ENCODE measurements around the gene BMP2K.
"Not testable (repeated sequence)": the region's sequence is repeated elsewhere in the genome, so short reads cannot be mapped to it uniquely, and the experiment has no call there.

BMP2K gene

GRCh38 chr4:78809928-78810835, 34.0 kb downstream of the BMP2K start:
- DNase-seq (ENCODE audit: low read depth) = no peak
- H3K4me3 ChIP-seq (ENCODE audit: low read depth, low read length) = no peak overlapping the region
- TF ChIP-seq, protein P1, sequence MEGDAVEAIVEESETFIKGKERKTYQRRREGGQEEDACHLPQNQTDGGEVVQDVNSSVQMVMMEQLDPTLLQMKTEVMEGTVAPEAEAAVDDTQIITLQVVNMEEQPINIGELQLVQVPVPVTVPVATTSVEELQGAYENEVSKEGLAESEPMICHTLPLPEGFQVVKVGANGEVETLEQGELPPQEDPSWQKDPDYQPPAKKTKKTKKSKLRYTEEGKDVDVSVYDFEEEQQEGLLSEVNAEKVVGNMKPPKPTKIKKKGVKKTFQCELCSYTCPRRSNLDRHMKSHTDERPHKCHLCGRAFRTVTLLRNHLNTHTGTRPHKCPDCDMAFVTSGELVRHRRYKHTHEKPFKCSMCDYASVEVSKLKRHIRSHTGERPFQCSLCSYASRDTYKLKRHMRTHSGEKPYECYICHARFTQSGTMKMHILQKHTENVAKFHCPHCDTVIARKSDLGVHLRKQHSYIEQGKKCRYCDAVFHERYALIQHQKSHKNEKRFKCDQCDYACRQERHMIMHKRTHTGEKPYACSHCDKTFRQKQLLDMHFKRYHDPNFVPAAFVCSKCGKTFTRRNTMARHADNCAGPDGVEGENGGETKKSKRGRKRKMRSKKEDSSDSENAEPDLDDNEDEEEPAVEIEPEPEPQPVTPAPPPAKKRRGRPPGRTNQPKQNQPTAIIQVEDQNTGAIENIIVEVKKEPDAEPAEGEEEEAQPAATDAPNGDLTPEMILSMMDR (conservative IDR thresholded peaks at IDR 0.05; ENCODE audit: low read depth, low read length) = no peak

GRCh38 chr4:78811034-78811433, 34.9 kb downstream of the BMP2K start:
- DNase-seq (ENCODE audit: low read depth) = no peak
- TF ChIP-seq, protein P1 (conservative IDR thresholded peaks at IDR 0.05; ENCODE audit: low read depth, low read length) = no peak

GRCh38 chr4:78818530-78819079, 42.5 kb downstream of the BMP2K start:
- TF ChIP-seq, protein P1 (conservative IDR thresholded peaks at IDR 0.05; ENCODE audit: low read depth, low read length) = no peak
- H3K4me3 ChIP-seq (ENCODE audit: low read depth, low read length) = no peak overlapping the region
- DNase-seq (ENCODE audit: low read depth) = no peak

More at GRCh38 chr4:78811034-78811433, 34.9 kb downstream of the BMP2K start:
- H3K4me3 ChIP-seq (ENCODE audit: low read depth, low read length) = no peak overlapping the region

DNA sequence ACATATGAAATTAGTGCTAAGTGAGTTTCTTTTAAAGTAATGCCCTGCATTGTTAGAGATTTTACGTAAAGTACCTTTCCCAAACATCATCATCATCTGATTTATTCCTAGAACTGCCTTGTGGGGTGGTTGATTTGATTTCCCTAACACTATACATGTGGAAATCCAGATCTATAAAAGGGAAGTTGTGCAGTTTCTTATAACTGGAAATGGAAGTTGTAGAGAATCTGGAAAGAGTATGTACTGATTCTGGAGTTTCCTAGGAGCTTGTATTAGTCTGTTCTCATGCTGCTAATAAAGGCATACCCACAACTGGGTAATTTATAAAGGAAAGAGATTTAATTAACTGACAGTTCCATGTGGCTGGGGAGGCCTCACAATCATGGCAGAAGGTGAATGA, 47.9 kb downstream of the BMP2K start:
- H3K4me3 ChIP-seq (ENCODE audit: low read depth, low read length) = no peak overlapping the region
- TF ChIP-seq, protein P1 (conservative IDR thresholded peaks at IDR 0.05; ENCODE audit: low read depth, low read length) = no peak

DNA sequence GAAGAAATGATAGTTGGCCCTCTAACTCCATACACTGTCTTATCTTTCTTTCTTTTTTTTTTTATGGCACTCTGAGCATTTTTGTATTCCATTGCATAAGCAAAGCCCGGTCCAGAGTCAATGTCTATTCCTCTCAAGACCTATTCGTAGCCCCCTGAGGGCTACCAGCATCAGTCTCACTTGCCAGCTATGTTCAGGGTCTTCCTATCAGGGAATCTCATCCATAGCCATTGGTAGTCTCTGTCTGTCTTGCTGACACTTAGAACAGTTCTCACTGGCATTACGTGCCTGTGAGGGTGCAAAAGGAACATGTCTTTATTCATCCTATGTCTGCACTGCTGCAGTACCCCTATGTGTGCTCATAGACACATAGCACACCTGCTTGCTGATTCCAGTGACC, 51.0 kb downstream of the BMP2K start:
- no peak overlapping the region for H3K4me3 ChIP-seq (ENCODE audit: low read depth, low read length)
- TF ChIP-seq, protein P1 (conservative IDR thresholded peaks at IDR 0.05; ENCODE audit: low read depth, low read length) = no peak
- no peak for DNase-seq (ENCODE audit: low read depth)

More for the DNA sequence above, 47.9 kb downstream of the BMP2K start:
- DNase-seq (ENCODE audit: low read depth) = no peak

DNA sequence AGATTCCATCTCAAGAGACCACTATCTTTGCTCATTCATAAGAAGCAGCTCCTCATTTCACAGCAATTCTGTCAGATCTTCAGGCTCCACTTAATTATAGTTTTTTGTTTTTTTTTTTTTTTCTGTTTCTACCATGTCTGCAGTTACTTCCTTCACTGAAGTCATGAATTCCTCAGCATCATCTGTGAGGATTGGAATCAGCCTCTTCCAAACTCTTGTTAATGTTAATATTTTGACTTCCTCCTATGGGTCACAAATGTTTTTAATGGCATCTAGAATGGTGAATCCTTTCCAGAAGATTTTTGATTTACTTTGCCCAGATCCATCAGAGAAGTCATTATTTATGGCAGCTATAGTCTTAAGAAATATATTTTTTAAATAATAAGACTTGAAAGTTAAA, 53.1 kb downstream of the BMP2K start:
- peak; percentile 14 for DNase-seq (ENCODE audit: low read depth)
- TF ChIP-seq, protein P1 (conservative IDR thresholded peaks at IDR 0.05; ENCODE audit: low read depth, low read length) = no peak
- no peak overlapping the region for H3K4me3 ChIP-seq (ENCODE audit: low read depth, low read length)

- not testable (repeated sequence) for DNase-seq (ENCODE audit: low read depth); H3K4me3 ChIP-seq (ENCODE audit: low read depth, low read length)
Measured at GRCh38 chr4:78839676-78840075, 63.5 kb downstream of the BMP2K start.

DNA sequence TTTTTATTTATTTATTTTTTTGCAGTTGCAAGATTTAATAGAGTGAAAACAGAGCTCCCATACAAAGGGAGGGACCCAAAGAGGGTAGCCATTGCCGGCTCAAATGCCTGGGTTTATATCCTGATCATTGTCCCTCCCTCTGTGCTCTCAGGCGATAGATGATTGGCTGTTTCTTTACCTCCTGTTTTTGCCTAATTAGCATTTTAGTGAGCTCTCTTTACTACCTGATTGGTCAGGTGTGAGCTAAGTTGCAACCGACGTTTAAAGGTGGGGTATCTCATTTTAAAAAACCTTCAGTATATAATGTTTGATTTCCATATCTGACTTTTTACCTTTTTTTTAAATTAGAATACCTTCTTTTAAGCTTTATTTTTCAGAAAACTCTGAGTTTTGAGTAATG, 64.1 kb downstream of the BMP2K start:
- not testable (repeated sequence) for DNase-seq (ENCODE audit: low read depth); H3K4me3 ChIP-seq (ENCODE audit: low read depth, low read length)

Data from choroid plexus epithelial cell (primary cell).